K562 (cell line): ENCODE measurements around the gene SLC12A9. TPM values are rescaled to one million over a fixed set of nuclear protein-coding genes. Genes with fewer than 3 reads are reported as not detected.

ENCODE experiments used
- CBFB ChIP-seq: sonication (generic); formaldehyde crosslinking; IDR thresholded peaks from 2 replicates; pipeline ENCODE4 v1.4.0; 2020; ENCODE audit warnings: mild to moderate bottlenecking, missing genetic modification reagents
- EHMT2 ChIP-seq: fragments of 450-650 bp; IDR thresholded peaks from 2 replicates; pipeline ENCODE4 v1.6.1; 2018; ENCODE audit warnings: antibody characterized with exemption
- ILF3 ChIP-seq: fragments of 450-650 bp; IDR thresholded peaks from 2 replicates; pipeline ENCODE4 v1.6.1; 2018; ENCODE audit warnings: antibody characterized with exemption, mild to moderate bottlenecking, moderate library complexity, borderline replicate concordance
- NR4A1 ChIP-seq, 2 experiments: fragments of 250-450 bp in 1 of 2; fragments of 450-650 bp in 1 of 2; sonication (Bioruptor Pico) in 1 of 2; IDR thresholded peaks; 2 replicates each; pipeline versions ENCODE4 v1.4.0 to v1.6.1; 2016 to 2020; ENCODE audit warnings: mild to moderate bottlenecking in 2 of 2, missing compliant biosample characterization in 1 of 2, missing genetic modification characterization in 1 of 2, moderate library complexity in 1 of 2
- RBM14 ChIP-seq: fragments of 200-400 bp; formaldehyde crosslinking; IDR thresholded peaks from 2 replicates; pipeline ENCODE4 v1.6.1; 2018; ENCODE audit warnings: low read depth, mild to moderate bottlenecking, low read length, moderate library complexity, borderline replicate concordance; ENCODE audit not compliant: insufficient read depth
- RBM17 ChIP-seq: fragments of 200-400 bp; formaldehyde crosslinking; IDR thresholded peaks from 2 replicates; pipeline ENCODE4 v1.6.1; 2017; ENCODE audit warnings: low read depth, mild to moderate bottlenecking, low read length, borderline replicate concordance
- SAFB2 ChIP-seq: fragments of 200-400 bp; formaldehyde crosslinking; IDR thresholded peaks from 2 replicates; pipeline ENCODE4 v1.6.1; 2018; ENCODE audit warnings: borderline replicate concordance, low read length, low read depth, moderate library complexity; ENCODE audit not compliant: severe bottlenecking
- SRF ChIP-seq, 2 experiments: fragments of 250-450, 450-650 bp in 1 of 2; sonication (Bioruptor Pico) in 1 of 2; sonication (generic) in 1 of 2; formaldehyde crosslinking; IDR thresholded peaks; 2 replicates each; pipeline versions ENCODE4 v1.5.0 to v1.5.1; 2020 to 2022; ENCODE audit warnings: mild to moderate bottlenecking in 1 of 2, missing genetic modification reagents in 1 of 2
- ZBTB7A ChIP-seq: IDR thresholded peaks from 2 replicates; pipeline ENCODE4 v1.6.1; 2011; ENCODE audit warnings: low read depth, mild to moderate bottlenecking, low read length, moderate library complexity, borderline replicate concordance; ENCODE audit not compliant: control insufficient read depth
- ZKSCAN1 ChIP-seq: fragments of 150-350 bp; IDR thresholded peaks from 2 replicates; pipeline ENCODE4 v1.6.1; 2016; ENCODE audit warnings: low read depth, low read length
- ZNF277 ChIP-seq: fragments of 250-450 bp; sonication (Bioruptor Pico); IDR thresholded peaks from 2 replicates; pipeline ENCODE4 v1.8.0; 2022; ENCODE audit warnings: inconsistent platforms, mild to moderate bottlenecking, moderate library complexity, borderline replicate concordance
- ZNF444 ChIP-seq: fragments of 250-450 bp; sonication (Bioruptor Pico); IDR thresholded peaks from 2 replicates; pipeline ENCODE4 v1.4.0; 2020; ENCODE audit warnings: mild to moderate bottlenecking, moderate library complexity
- ZNF589 ChIP-seq: fragments of 200-800 bp; sonication (Bioruptor generic); IDR thresholded peaks from 2 replicates; pipeline ENCODE4 v1.6.1; 2016; ENCODE audit warnings: low read depth, missing genetic modification characterization, missing compliant biosample characterization
- ZNF592 ChIP-seq: fragments of 450-650 bp; IDR thresholded peaks from 2 replicates; pipeline ENCODE4 v1.6.1; 2017; ENCODE audit warnings: antibody characterized with exemption, mild to moderate bottlenecking
- polyA plus RNA-seq, 8 experiments: library from polyadenylated mRNA; depleted of rRNA in 4 of 8; stranded (reverse) in 5 of 8; unstranded in 3 of 8; fragments of >200 nt; fragmentation: Nextera tagmentation in 2 of 8; fragmentation: Illumina TruSeq in 1 of 8; extraction: Ambion mirVana in 2 of 8; extraction: Trizol in 1 of 8; gene quantifications; 2 replicates each; pipeline versions ENCODE4 v1.2.1 to v1.2.3, GENCODE V29; 2011 to 2014; ENCODE audit warnings: inconsistent platforms in 1 of 8, missing spikeins in 1 of 8
- total RNA-seq, 7 experiments: library from RNA; depleted of rRNA in 6 of 7; stranded (reverse); fragments of >200 nt in 6 of 7; fragmentation: Illumina TruSeq in 2 of 7; extraction: Trizol in 2 of 7; gene quantifications; 2 replicates each; pipeline versions ENCODE4 v1.2.1 to v1.2.3, GENCODE V29; 2011 to 2021; ENCODE audit warnings: low replicate concordance in 1 of 7
- TF ChIP-seq, protein P1 (sequence below), 2 experiments: IDR thresholded peaks in 1 of 2; conservative IDR thresholded peaks in 1 of 2; 2 replicates each; pipeline ENCODE4 v1.6.1; 2016; ENCODE audit warnings: low read depth in 2 of 2, mild to moderate bottlenecking in 1 of 2, missing compliant biosample characterization in 1 of 2, missing genetic modification characterization in 1 of 2, moderate library complexity in 1 of 2
- TF ChIP-seq, protein P2 (sequence below): sonication (generic); formaldehyde crosslinking; IDR thresholded peaks from 2 replicates; pipeline ENCODE4 v1.9.0; 2022; ENCODE audit warnings: mild to moderate bottlenecking, missing genetic modification reagents

SLC12A9 gene
- total and polyA plus RNA-seq, 9 of the 15 experiments (the other 6 are each of a cell fraction or from before 2014, with no cell fraction given), result 0.06 to 20.2 (median 10.7) TPM

- TF ChIP-seq NR4A1 (CRISPR knock-in tag; IDR thresholded peaks at IDR 0.05) (no peak), NR4A1 (tag; IDR thresholded peaks at IDR 0.05) (0 out of 2 replicates have a peak, but pooled peaks have one; percentile 34), ZBTB7A (peak; percentile 84; the same call in 1 of the 2 replicates), SAFB2 (no peak), RBM14 (0 out of 2 replicates have a peak, but pooled peaks have one; percentile 39), ZNF589 (no peak), ZNF277 (CRISPR knock-in tag) (no peak), CBFB (CRISPR knock-in tag) (no peak), ZNF592 (peak; percentile 61), RBM17 (no peak), EHMT2 (no peak), ZNF444 (CRISPR knock-in tag) (no peak), SRF (CRISPR knock-in tag; IDR thresholded peaks at IDR 0.05) (0 out of 4 replicates have a peak, but pooled peaks of 1 of the 2 experiments have one; percentile 12), ZKSCAN1 (no peak), ILF3 (no peak)
- TF ChIP-seq, protein P1, sequence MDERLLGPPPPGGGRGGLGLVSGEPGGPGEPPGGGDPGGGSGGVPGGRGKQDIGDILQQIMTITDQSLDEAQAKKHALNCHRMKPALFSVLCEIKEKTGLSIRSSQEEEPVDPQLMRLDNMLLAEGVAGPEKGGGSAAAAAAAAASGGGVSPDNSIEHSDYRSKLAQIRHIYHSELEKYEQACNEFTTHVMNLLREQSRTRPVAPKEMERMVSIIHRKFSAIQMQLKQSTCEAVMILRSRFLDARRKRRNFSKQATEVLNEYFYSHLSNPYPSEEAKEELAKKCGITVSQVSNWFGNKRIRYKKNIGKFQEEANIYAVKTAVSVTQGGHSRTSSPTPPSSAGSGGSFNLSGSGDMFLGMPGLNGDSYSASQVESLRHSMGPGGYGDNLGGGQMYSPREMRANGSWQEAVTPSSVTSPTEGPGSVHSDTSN (CRISPR knock-in tag; IDR thresholded peaks at IDR 0.05; ENCODE audit: low read depth), result no peak
- TF ChIP-seq, protein P1 (tag; conservative IDR thresholded peaks at IDR 0.05; ENCODE audit: low read depth), result no peak
- TF ChIP-seq, protein P2, sequence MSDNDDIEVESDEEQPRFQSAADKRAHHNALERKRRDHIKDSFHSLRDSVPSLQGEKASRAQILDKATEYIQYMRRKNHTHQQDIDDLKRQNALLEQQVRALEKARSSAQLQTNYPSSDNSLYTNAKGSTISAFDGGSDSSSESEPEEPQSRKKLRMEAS (CRISPR knock-in tag), result no peak
Measured at GRCh38 chr7:100826514-100827329, 25.8 kb upstream of the SLC12A9 start (continued).
